Activated naive CD8-positive, alpha-beta T cell (primary cell): Measurements from ENCODE around the gene XPO1.
"Not testable (repeated sequence)": the region's sequence is repeated elsewhere in the genome, so short reads cannot be mapped to it uniquely, and the experiment has no call there.

Source experiments
- H3K27ac Mint-ChIP-seq: one replicate; pipeline ENCODE4 v1.8.0; 2021; ENCODE audit warnings: mixed read lengths
- H3K27me3 Mint-ChIP-seq: one replicate; pipeline ENCODE4 v1.8.0; 2021; ENCODE audit warnings: mixed read lengths
- H3K36me3 Mint-ChIP-seq: one replicate; pipeline ENCODE4 v1.8.0; 2021; ENCODE audit warnings: mixed read lengths
- H3K4me1 Mint-ChIP-seq: one replicate; pipeline ENCODE4 v1.8.0; 2021; ENCODE audit warnings: low read depth, mixed read lengths
- H3K4me3 Mint-ChIP-seq: one replicate; pipeline ENCODE4 v1.8.0; 2021; ENCODE audit warnings: mild to moderate bottlenecking, mixed read lengths
- H3K9me3 Mint-ChIP-seq: one replicate; pipeline ENCODE4 v1.8.0; 2021; ENCODE audit warnings: low read depth, mixed read lengths

XPO1 gene

DNA sequence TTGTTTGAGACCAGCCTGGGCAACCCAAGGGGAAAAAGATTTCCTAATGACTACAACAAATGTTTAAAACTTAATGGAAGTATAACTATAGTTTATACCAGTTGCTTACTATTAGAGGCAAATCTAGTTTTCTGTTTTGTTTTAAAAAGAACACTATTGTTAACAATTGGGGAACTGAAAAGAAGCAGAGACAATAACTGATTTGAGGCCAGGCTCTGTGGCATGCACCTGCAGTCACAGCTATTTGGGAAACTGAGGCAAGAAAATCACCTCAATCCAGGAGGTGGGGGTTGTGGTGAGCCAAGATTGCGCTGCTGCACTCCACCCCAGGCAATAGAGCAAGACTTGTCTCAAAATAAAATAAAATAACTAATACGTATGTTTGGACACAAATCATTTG, 39.1 kb downstream of the XPO1 start:
- no peaks in the 10 kb centered on the region for H3K9me3 Mint-ChIP-seq
- H3K27me3 Mint-ChIP-seq, result no peaks in the 10 kb centered on the region
- H3K36me3 Mint-ChIP-seq, result peaks cover 6% of the 10 kb centered on the region
- H3K4me1 Mint-ChIP-seq, result peaks cover 15% of the 10 kb centered on the region
- H3K4me3 Mint-ChIP-seq, result no peak overlapping the region
- no peak overlapping the region for H3K27ac Mint-ChIP-seq

GRCh38 chr2:61493523-61493942, 44.6 kb downstream of the XPO1 start:
- Mint-ChIP-seq H3K27ac (peak overlapping the region; percentile 71), H3K4me1 (peaks cover 25% of the 10 kb centered on the region), H3K27me3 (no peaks in the 10 kb centered on the region), H3K9me3 (no peaks in the 10 kb centered on the region), H3K4me3 (no peak overlapping the region), H3K36me3 (peaks cover 6% of the 10 kb centered on the region)

- Mint-ChIP-seq H3K4me3 (no peak overlapping the region), H3K36me3 (peaks cover 8% of the 10 kb centered on the region), H3K4me1 (peaks cover 25% of the 10 kb centered on the region), H3K27me3 (no peaks in the 10 kb centered on the region), H3K27ac (peak overlapping the region; percentile 72), H3K9me3 (no peaks in the 10 kb centered on the region)
Measured at GRCh38 chr2:61492476-61492875, 45.7 kb downstream of the XPO1 start.

DNA sequence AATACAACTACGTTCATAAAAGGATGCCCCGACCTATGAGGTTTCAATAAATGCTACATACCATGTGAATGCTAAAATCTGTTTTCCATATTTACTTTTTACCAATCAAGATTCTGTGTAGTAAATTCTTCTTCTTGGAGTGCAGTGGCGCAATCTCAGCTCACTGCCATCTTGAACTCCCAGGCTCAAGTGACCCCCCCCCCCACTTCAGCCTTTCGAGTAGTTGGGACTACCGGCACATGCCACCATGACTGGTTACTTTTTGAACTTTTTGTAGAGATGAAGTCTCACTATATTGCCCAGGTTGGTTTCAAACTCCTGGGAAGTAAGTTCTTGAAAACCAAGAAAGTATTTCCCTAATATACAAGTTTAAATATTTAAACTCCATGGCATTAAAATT, 52.9 kb downstream of the XPO1 start:
- Mint-ChIP-seq H3K4me1 (peaks cover 2% of the 10 kb centered on the region), H3K27me3 (no peaks in the 10 kb centered on the region), H3K4me3 (no peak overlapping the region), H3K9me3 (no peaks in the 10 kb centered on the region), H3K27ac (no peak overlapping the region), H3K36me3 (peaks cover 8% of the 10 kb centered on the region)

GRCh38 chr2:61478086-61478485, 60.1 kb downstream of the XPO1 start:
- Mint-ChIP-seq H3K4me3 (no peak overlapping the region), H3K27me3 (no peaks in the 10 kb centered on the region), H3K36me3 (peaks cover 3% of the 10 kb centered on the region), H3K4me1 (peaks cover 4% of the 10 kb centered on the region), H3K27ac (no peak overlapping the region), H3K9me3 (no peaks in the 10 kb centered on the region)

- H3K27ac Mint-ChIP-seq, result peak overlapping the region; percentile 62
- H3K4me3 Mint-ChIP-seq, H3K9me3 Mint-ChIP-seq, H3K27me3 Mint-ChIP-seq, H3K4me1 Mint-ChIP-seq, H3K36me3 Mint-ChIP-seq: not testable (repeated sequence)
Measured at GRCh38 chr2:61476929-61477589, 61.1 kb downstream of the XPO1 start.

DNA sequence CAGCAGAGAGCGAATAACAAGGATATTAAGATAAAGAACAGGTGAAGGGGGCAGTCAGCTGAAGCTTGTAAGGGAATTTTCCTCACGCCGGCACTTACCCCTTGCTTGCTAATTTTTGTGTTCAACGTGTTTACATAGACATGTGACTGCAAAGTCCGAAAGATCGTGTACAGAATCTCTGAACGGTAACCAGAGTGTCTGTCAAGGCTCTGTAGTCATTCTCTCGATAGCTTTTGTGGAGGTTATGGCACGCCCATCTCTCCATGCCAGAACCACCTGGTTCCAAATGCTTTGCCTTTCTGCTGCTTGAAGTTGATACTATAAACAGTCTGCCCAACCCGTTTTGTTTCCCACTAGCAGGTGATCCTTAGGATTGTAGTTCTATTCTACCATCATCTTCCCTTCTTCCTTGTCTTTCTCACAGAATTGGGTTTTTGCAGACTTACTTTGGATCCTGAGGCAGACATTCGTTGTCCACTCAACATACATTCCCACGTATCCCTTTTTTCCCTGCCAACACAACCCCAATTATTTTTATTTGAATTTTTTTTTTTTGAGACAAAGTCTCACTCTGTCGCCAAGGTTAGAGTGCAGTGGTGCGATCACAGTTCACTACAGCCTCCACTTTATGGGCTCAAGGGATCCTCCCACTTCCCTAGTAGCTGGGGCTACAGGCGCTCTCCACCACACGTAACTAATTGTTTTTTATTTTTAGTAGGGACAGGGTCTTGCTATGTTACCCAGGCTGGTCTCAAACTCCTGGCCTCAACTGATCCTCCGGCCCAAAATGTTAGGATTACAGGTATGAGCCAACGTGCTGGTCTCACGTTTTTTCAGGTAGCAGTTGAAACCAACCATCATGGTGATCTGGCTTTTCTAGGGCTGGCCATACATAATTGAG, 66.0 kb downstream of the XPO1 start:
- H3K9me3 Mint-ChIP-seq, result no peaks in the 10 kb centered on the region
- H3K36me3 Mint-ChIP-seq, result peaks cover 3% of the 10 kb centered on the region
- peak overlapping the region; percentile 99 for H3K27ac Mint-ChIP-seq

GRCh38 chr2:61470965-61471904, 66.9 kb downstream of the XPO1 start, which contains the start of gene USP34:
Gene USP34, minus strand, starts transcription at chr2:61471087. Its CDS starts 395 bp downstream, at chr2:61470692.
- no peaks in the 10 kb centered on the region for H3K27me3 Mint-ChIP-seq
- H3K9me3 Mint-ChIP-seq, result no peaks in the 10 kb centered on the region
- peaks cover 37% of the 10 kb centered on the region for H3K4me1 Mint-ChIP-seq
- H3K4me3 Mint-ChIP-seq, result peak within 1 kb of the TSS; percentile 97
- no peaks in the 10 kb centered on the region for H3K36me3 Mint-ChIP-seq
- peak within 1 kb of the TSS; percentile 99 for H3K27ac Mint-ChIP-seq

More for the DNA sequence above, 66.0 kb downstream of the XPO1 start:
- Mint-ChIP-seq H3K27me3 (no peaks in the 10 kb centered on the region), H3K4me1 (peaks cover 34% of the 10 kb centered on the region), H3K4me3 (peak overlapping the region; percentile 97)

DNA sequence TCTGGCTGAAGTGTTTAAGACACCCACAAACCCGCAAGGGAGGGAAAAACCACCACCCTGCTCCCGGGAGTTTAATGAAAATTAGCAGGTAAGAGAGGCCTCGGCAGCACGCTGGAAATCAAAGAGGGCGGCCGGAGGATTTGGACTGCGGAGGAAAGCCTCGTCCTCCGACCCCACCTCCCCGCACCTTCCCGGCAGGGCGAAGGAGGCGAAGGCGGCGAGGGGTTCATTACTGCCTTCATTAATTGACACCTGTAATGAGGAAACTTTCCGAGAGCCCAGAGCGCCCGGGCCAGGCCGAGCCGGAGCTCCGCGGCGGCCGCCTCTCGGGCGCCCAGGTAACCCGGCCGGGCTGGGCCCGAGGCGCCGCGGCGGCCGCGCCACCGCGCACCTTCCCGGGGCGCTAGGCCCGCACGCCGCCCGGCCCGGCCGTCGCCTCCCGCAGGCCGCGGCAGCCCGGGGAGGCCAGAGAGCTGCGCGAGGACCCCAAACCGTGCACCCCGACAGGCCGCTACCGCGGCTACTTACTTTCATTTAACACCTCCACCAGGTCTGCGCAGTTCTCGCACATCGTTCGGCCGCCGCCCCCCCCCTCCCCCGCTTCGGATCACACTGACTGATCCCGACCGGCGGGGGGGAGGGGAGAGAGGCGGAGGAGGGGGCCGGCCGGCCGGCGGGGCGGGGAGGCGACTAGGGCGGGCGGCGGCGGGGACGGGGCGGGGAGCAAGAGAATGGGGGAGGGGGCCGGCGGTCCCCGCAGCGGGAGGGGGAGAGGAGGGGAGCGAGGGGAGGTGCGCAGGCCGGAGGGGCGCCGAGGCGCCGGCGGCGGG, 67.8 kb downstream of the XPO1 start:
- H3K27me3 Mint-ChIP-seq, result no peaks in the 10 kb centered on the region
- H3K36me3 Mint-ChIP-seq, result no peaks in the 10 kb centered on the region
- peaks cover 42% of the 10 kb centered on the region for H3K4me1 Mint-ChIP-seq
- no peaks in the 10 kb centered on the region for H3K9me3 Mint-ChIP-seq
- peak overlapping the region; percentile 93 for H3K27ac Mint-ChIP-seq
- peak overlapping the region; percentile 93 for H3K4me3 Mint-ChIP-seq

DNA sequence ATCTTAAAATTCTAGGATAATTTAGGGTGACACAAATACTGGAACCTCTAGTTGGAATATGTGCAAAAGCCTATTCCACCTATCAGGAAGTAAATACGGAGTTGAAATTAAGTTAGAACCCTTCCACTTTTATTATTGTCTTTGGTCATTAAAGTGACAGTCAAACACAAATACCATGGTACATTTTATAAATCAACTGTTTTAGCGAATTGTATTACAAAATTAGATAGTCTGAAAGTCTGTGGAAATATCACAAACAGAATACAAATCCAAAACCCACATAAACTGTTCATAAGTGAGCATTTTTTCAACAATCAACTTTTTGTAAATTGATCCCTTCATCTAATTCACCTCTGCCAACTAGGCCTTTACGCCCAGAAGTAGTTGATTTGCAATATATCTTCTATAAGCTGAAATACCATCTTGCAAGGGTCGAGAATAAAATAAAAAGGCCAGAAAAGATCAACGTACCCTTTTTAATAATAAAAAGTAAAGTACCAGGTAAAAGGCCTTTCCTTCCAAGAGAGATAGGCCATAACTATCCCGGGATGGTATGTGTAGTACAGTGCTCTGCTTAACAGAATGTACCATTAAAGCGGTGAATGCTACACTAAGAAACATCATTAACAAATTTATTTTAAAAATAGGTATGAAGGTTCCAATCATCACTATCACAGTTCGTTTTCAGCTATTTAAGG, 68.6 kb downstream of the XPO1 start:
- Mint-ChIP-seq H3K27me3 (no peaks in the 10 kb centered on the region), H3K36me3 (no peaks in the 10 kb centered on the region), H3K4me3 (peak overlapping the region; percentile 93), H3K27ac (peak overlapping the region; percentile 93), H3K4me1 (peaks cover 48% of the 10 kb centered on the region), H3K9me3 (no peaks in the 10 kb centered on the region)

DNA sequence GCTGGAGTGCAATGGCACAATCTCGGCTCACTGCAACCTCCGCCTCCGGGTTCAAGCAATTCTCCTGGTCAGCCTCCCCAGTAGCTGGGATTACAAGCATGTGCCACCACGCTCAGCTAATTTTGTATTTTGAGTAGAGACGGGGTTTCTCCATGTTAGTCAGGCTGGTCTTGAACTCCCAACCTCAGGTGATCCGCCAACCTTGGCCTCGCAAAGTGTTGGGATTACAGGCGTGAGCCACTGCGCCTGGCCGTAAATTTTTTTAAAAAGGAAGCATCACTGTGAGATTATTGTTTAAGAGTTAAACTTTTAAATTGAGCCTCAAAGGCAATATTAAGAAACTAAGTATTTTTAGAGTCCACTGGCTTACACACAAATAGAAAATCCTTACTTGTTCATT, 69.9 kb downstream of the XPO1 start:
- H3K27me3 Mint-ChIP-seq, H3K36me3 Mint-ChIP-seq, H3K9me3 Mint-ChIP-seq: not testable (repeated sequence)
- Mint-ChIP-seq H3K4me1 (peaks cover 60% of the 10 kb centered on the region), H3K4me3 (peak overlapping the region; percentile 93), H3K27ac (peak overlapping the region; percentile 93)

DNA sequence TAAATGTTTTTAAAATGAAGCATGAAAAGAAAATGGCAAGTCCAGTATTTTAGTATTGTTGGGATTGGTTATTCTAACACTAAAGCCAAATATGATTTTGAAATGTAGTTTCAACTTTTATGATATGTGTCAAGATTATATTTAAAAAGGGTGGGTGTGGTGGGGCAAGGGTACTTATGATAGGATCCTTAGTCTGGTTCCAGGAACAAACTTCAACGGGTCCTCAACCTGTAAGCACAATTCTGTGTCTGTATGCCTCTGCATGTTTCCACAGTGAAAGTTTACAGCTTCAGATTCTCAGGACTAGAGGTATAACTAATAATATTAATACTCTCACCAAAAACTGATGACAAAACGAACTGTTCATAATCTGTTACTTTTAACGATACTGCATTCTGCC, 73.1 kb downstream of the XPO1 start:
- Mint-ChIP-seq H3K4me1 (peaks cover 69% of the 10 kb centered on the region), H3K9me3 (no peaks in the 10 kb centered on the region), H3K27ac (no peak overlapping the region), H3K27me3 (no peaks in the 10 kb centered on the region), H3K36me3 (no peaks in the 10 kb centered on the region), H3K4me3 (peak overlapping the region; percentile 12)

DNA sequence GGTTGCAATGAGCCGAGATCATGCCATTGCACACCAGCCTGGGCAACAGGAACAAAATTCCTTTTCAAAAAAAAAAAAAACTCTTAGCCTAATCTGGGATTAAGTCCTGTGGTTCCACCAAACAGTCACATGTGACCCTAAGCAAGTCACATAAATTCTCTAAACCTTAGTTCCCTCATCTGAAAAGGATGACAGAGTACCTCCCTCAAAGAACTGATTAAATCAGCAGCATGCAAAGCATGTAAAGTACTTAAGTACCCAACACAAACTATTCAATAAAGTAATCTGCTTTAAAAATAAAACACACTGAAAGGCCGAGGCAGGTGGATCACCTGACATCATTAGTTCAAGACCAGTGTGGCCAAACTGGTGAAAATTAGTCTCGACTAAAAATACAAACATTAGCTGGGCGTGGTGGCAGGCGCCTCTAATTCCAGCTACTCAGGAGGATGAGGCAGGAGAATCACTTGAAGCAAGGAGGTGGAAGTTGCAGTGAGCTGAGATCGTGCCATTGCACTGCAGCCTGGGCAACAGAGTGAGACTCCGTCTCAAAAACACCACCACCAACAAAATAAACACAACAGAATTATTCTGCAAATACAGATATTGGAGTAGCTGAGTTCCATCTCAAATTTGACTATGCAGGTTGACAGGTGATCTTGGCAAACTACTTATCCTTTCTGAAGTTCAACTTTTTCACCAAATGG, 74.2 kb downstream of the XPO1 start:
- H3K36me3 Mint-ChIP-seq, result no peaks in the 10 kb centered on the region
- H3K27me3 Mint-ChIP-seq, result no peaks in the 10 kb centered on the region
- peak overlapping the region; percentile 38 for H3K4me3 Mint-ChIP-seq
- H3K9me3 Mint-ChIP-seq, result no peaks in the 10 kb centered on the region
- peak overlapping the region; percentile 51 for H3K27ac Mint-ChIP-seq
- peaks cover 68% of the 10 kb centered on the region for H3K4me1 Mint-ChIP-seq
